DMS153 treated with DMSO at 0.1 percent for 48 hours (cell line): ENCODE measurements around the gene ROR1.
"Not testable (repeated sequence)": the region's sequence is repeated elsewhere in the genome, so short reads cannot be mapped to it uniquely, and the experiment has no call there.

Experiments
- DNase-seq: peaks from one replicate; lab custom pipeline; 2025; ENCODE audit not compliant: unreplicated experiment; lab: John Stamatoyannopoulos, UW

ROR1 gene

GRCh38 chr1:63792152-63792551 lies 18.3 kb downstream of the ROR1 start:
- DNase-seq: no peak

- no peak for DNase-seq
Measured at GRCh38 chr1:63793741-63794240, 20.0 kb downstream of the ROR1 start.

GRCh38 chr1:63794354-63794753 lies 20.5 kb downstream of the ROR1 start:
- DNase-seq: no peak

- DNase-seq: no peak
Measured at GRCh38 chr1:63794939-63795378, 21.1 kb downstream of the ROR1 start.

- no peak for DNase-seq
Measured at GRCh38 chr1:63795455-63795854, 21.6 kb downstream of the ROR1 start.

GRCh38 chr1:63797056-63797726 lies 23.4 kb downstream of the ROR1 start:
- DNase-seq: peak; percentile 27

- no peak for DNase-seq
Measured at GRCh38 chr1:63798284-63798683, 24.5 kb downstream of the ROR1 start.

- DNase-seq: no peak
Measured at GRCh38 chr1:63799307-63799706, 25.5 kb downstream of the ROR1 start.

- no peak for DNase-seq
Measured at GRCh38 chr1:63799820-63800219, 26.0 kb downstream of the ROR1 start.

- no peak for DNase-seq
Measured at GRCh38 chr1:63802109-63802508, 28.3 kb downstream of the ROR1 start.

GRCh38 chr1:63804829-63805484 lies 31.1 kb downstream of the ROR1 start:
- no peak for DNase-seq

- no peak for DNase-seq
Measured at GRCh38 chr1:63807046-63807445, 33.2 kb downstream of the ROR1 start.

GRCh38 chr1:63810936-63811469 lies 37.2 kb downstream of the ROR1 start:
- no peak for DNase-seq

GRCh38 chr1:63812071-63812700 lies 38.4 kb downstream of the ROR1 start:
- no peak for DNase-seq

- DNase-seq: no peak
Measured at GRCh38 chr1:63813829-63814277, 40.0 kb downstream of the ROR1 start.

GRCh38 chr1:63816217-63816815 lies 42.5 kb downstream of the ROR1 start:
- DNase-seq: not testable (repeated sequence)

GRCh38 chr1:63817152-63817667 lies 43.4 kb downstream of the ROR1 start:
- DNase-seq: peak; percentile 64

GRCh38 chr1:63817700-63818099 lies 43.9 kb downstream of the ROR1 start:
- DNase-seq: no peak

- no peak for DNase-seq
Measured at GRCh38 chr1:63818567-63819325, 44.9 kb downstream of the ROR1 start.

- no peak for DNase-seq
Measured at GRCh38 chr1:63819795-63820194, 46.0 kb downstream of the ROR1 start.
